Stimulated activated CD8-positive, alpha-beta memory T cell treated with anti-CD3 and anti-CD28 coated beads, Interleukin-7, amount 100 ng/mL, for 1 hour (primary cell): ENCODE results near the gene RGPD8.
"Not testable (repeated sequence)": the region's sequence is repeated elsewhere in the genome, so short reads cannot be mapped to it uniquely, and the experiment has no call there.

Experiments
- DNase-seq, 2 donors: peaks; one replicate each; pipeline ENCODE4 v3.0.0-alpha.2; 2020; ENCODE audit warnings: low read depth in 2 of 2

RGPD8 gene

DNA sequence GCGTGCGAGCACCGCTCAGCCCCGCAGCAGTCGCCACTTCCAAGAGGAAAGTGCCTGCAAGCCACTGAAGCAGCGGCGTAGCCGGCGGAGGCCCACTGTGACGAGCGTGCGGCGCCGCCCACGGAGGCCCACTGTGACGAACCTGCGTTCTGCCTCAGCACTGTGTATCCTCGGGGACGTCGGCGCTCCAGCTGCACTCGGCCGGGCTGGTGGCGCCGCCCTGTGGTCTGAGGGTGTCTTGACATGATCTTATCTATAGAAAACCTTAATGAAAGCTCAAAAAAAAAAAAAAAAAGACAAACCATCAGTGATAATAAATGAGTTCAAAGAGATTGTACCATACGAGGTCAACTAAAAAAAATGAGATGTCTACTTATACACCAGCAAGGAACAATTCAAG lies at the start of gene RGPD8:
Gene RGPD8 (minus strand): TSS at position 166 of the 400 bp plus-strand sequence. CDS start 192 bp downstream, outside the sequence.
- peak; percentile 68 to 75 for DNase-seq

DNA sequence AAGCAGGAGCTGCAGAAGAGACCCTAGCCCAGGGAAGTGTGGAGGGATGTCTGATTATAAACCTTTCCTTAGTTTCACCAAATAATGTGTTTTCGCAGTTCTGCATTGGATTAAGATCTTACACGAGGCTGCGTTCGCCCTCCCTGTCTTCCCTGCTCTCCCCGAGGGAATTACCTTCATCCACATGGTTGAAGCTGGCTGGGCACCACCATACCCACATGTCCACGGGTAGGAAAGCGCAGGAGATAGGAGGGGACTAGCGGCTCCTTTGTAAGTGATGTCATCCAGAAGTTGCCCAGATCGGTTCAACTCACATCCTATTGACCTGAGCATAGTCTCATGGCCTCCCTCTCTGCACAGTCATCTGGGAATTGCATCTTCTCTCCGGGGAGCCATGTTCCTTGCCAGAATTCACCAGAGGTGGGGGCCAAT lies 49.6 kb upstream of the RGPD8 start:
- no peak for DNase-seq

DNA sequence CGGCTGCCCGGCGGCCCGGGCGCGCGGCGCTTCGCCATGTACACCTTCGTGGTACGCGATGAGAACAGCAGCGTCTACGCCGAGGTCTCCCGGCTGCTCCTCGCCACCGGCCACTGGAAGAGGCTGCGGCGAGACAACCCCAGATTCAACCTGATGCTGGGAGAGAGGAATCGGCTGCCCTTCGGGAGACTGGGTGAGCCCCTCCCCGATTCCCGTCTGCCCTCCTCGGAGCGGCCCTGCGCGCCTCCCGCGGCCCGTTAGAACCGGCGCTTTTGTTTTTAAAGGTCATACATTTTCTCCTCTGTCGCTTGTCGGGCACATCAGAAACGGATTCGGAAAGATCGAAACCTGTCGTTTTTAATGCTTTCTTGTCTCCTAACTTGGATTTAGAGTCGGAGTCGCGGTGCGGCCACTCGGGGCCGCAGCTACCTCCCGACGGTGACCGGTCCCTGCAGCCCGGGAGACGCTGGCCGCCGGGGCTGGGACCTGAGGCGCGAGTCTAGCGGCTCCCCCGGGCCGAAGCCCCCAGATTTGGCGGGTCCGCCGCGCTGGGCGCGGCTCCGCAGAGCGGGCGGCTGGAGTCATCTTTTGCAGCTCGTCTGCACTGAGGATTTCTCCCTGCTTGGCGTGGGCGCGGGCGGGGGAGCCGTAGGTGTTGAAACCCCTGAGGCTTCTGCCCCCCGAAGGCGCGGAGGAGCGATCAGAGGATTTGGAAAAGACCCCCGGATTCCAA lies 49.0 kb upstream of the RGPD8 start:
- peak in 1 of 2 donors; percentile 7 for DNase-seq

DNA sequence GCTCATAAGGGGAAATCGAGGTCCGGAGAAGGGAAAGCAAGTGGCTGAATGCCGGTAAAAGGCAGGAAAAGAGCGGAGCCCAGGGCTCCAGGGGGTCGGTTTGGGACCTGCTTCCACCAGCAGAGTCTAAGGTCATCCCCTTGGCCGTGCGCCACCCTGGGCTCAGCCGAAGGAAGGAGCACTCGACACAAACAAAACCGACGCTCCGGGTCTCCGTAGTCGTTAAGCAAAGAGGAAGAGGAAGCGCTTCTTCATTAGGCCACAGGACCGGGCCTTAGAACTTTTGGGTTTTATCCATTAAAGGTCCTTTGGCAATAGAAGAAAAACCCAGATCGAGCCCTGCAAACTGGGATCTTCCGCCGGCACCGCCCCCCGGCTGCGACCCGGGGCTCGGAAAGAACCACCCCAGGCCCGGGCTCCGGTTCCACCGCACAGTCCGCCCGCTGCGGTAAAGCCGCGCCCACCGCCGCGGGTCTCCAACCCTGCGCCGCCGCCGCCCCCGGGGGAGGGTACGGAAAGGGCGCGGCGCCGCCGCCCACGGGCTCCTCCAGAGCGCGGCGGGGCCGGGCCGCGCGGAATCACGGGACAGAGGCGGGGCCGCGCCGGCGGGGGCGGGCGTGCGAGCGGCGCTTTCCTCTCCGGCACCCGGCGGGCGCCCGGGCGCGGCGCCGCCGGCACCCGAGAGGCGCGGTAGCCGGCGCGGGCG lies 48.2 kb upstream of the RGPD8 start, which contains the start of gene TTL:
Gene TTL (plus strand): TSS at position 629 of the 706 bp plus-strand sequence. CDS start 189 bp downstream, outside the sequence.
- DNase-seq = peak; percentile 50 to 55

DNA sequence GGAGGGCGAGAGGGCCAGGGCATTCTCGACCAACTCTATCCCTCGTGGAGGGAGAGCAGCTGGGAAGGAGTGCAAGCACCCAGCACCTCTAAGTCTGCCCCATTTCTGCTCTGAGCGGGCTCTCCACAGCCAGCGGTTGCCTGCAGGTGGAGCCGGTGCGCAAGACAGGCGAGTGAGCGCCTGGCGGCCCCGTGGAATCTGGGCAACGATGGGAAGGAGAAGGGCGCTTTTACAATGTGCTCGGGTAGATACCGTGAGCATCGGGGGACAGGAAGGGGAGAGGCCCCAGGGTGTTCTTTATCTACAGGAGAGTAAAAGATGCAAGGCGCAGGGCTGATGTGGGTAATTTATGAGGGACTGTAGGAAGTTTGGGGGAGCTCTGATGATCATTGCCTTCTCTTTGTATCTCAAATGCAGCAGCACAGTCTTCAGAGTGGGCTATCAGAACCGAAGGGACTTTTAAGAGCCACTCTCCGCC lies 47.6 kb upstream of the RGPD8 start:
- peak; percentile 62 to 65 for DNase-seq

DNA sequence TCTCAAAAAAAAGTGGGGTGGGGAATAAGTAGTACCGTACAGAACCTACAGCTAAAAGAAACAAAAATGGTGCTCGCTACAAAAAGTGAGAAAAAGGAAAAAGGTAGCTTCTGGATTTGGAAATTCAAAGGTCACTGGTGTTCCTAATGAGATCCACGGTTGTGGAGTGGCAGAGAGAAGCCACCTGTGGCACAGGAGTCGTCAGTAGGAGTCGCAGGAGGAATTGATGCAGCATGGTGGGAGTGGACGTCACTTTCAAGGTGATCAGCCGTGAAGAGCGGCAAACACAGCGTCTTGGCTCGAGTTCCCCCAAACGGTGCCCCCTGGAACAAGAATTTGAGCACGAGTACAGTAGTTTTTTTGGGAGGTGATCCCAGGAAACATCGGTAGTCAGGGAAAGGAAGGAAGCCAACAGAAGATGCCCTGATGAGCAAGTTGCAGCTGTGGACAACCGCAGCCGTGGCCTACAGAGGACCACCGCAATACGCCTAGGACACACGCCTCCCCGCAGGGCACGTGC lies 47.1 kb upstream of the RGPD8 start:
- DNase-seq = peak in 1 of 2 donors; percentile 1

DNA sequence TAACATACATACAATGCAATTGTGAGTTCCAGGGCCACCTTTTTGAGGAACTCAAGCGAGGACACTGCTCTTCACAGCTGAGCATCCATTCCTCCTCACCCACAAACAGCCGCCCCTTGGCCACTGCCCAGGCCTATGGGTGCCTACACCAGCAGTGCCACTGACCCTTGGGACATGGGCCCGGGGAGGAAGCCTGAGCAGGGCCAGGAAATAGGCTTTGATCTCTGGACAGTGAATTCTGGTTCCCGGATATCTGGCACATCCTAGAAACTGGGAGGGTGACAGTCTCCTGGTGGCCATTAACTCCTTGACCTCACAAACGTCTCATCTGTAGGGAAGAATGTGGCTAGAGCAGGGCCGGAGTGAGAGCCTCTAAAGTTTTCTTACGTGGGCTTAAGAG lies 43.0 kb upstream of the RGPD8 start:
- no peak for DNase-seq

DNA sequence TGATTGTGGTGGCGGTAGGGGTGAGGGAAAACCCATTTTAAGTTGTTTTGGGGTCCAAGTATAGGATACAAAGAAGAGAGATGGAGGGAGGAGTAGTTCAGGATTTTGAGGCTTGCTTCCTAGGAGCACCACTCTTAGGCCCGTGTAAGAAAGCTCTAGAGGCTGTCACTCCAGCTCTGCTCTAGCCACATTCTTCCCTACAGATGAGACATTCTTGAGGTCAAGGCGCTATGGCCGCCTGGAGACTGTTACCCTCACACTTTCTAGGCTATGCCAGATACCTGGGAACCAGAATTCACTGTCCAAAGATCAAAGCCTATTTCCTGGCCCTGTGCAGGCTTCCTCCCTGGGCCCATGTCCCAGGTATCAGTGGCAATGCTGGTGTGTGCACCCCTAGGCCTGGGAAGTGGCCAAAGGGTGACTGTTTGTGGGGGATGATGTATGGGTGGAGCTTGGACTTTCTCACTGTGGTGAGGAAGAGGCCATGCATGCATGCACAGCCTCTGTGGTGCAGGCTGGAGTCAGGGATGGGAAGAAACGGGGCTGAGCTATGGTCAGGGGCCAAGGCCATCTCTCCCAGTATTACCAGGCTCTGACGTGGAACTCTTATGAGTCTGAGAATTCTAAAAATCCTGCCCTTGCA lies 41.5 kb upstream of the RGPD8 start:
- DNase-seq = no peak

DNA sequence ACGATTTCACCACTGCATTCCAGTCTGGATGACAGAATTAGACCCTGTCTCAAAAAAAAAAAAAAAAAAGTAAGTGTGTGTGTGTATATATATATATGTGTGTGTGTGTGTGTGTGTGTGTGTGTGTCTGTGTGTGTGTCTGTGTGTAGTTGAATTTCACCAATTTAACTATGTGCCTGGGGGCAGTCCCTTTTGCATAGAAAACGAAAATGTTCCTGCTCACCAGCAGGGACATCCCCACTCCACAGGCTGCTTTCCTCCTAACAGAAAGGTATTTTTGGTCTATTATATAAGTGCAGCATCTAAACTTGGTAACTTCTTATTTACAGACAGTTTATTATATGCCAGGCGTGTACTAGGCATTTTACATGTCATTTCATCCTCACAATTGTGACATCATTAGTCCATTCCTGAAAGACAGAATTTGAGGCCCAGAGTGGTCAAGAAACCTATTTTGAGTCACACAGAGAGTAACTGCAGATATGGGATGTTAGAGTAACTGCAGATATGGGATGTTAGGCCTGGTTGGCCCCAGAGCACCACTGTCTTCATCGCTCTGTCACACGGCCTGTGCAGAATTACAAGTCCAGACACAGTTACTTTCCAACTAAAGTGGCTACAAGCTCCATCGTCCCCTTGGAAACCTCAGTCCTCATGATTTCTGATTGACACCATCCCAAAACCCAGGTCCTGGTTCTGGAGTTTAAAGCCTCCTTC lies 39.3 kb upstream of the RGPD8 start:
- DNase-seq = no peak

DNA sequence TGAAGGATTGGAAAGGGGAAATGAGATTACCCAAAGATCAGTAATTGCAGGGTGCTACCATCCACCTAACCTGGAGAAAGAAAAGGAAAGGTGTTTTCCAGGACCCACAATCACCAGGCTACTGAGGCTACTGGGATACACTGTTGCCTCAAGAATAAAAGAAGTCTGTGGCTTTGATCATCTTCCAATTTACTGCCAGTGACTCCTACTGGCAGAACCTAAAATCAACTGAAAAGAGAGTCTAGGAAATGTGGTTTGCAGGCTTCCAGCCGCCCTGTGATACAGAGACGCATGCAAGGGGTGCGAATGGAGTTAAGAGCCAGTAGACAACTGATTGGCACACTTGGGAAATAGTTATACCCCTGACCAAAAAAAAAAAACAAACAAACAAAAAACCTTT lies 31.9 kb upstream of the RGPD8 start:
- no peak for DNase-seq

DNA sequence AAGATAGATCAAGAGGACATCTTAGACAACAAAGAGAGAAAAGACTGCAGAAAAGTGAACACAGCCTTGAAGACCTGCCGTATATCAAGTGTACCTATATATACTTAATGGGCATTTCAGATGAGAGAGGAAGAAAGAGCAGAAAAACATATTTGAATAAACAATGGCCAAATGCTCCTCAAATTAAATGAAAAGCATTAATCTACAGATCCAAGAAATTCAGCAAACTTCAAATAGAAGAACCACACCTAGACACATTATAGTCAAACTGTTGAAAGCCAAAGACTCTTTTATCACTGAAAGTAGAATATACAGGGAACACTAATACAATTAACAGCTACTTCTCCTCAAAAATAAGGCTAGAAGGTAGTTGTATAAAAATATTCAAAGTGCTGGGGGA lies 29.8 kb upstream of the RGPD8 start:
- DNase-seq = no peak

DNA sequence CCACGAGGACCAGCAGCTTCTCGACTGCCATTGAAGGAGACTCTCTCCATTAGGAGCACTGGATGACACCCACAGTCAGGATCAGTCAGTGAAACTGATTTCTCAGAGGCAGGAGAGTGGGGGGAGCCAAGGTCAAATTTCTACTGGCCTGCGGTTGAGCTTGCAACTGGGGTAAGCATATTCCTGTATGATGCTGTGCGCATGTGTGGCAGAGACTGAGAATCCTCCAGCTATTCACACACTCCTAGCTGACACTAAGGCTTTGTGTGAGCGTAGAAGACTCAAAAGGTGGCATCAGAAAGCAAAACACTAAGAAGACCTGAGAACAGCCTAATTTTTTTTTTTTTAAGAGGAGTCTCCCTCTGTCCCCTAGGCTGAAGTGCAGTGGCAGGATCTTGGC lies 28.7 kb upstream of the RGPD8 start:
- DNase-seq = no peak

DNA sequence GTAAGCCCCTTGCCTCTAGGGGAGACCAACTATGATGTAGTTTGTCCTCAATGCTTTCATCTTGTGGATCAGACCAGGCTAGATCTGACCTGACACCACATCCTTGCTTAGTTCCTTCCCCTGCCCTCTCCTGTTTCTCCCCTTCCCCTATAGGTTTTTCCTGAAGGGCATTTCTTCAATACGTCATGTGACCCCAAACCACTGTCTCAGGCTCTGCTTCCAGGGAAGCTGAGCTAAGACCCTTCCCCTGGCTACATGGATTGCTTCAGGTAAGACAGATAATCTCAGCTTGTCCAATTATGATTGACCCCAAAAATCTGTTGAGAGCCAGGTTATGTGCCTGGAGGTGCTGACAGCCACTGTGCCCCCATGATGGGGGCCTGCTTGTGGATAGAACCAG lies 25.9 kb upstream of the RGPD8 start:
- DNase-seq = no peak

DNA sequence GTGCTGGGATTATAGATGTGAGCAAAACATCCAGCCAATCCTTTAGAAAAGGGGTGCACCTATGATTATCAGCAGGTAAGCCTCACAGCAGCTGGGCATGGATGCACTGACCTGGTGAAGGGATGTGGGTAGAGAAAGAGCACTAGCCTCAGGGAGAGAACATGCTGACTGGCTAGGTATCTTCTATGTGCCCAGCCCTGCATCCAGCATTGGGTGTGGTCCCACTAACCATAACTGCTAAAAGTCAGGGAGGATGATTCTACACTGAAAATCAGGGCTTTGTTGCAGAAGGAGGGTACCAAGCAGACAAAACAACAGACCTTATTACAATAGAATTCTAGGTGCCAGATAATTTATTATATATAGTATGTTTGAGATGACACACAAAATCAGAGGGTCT lies 21.1 kb upstream of the RGPD8 start:
- DNase-seq = no peak

DNA sequence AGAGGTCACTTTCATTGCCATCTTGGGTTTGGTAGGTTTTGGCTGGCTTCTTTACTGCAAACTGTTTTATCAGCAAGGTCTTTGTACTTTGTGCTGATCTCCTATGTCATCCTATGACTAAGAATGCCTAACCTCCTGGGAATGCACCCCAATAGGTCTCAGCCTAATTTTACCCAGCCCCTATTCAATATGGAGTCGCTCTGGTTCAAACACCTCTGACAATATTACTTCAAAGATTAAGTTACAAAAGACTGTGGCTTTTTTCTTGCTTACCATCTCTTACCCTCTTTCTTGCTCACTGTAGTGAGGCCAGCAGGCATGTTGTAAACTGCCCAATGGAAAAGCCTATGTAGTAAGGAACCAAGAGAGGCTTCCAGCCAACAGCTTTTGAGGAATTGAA lies 17.9 kb upstream of the RGPD8 start:
- no peak for DNase-seq

DNA sequence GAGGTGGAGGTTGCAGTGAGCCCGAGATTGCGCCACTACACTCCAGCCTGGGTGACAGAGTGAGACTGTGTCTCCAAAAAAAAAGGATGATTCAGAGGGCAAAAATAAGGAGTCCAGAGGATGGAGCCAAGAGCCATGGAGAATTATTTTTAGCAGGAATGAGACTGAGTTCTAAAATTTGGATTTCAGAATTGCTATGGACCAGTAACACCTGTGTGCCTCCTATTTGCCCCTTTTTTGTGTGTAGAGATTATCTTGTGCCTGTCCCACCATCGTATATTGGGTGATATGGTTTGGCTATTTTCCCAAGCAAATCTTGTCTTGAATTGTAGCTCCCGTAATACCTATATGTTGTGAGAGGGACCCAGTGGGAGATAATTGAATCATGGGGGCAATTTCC lies 16.4 kb upstream of the RGPD8 start:
- DNase-seq = no peak

DNA sequence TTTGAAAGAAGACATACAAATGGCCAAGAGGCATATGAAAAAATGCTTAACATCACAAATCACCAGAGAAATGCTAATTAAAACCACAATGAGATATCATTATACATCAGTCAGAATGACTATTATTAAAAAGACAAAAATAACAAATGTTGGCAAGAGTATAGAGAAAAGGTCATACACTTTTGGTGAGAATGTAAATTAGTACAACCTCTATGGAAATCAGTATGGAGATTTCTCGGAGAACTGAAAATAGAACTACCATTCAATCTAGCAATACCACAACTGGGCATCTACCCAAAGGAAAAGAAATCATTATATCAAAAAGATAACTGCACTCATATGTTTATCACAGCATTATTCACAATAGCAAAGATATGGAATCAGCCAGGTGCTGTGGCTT lies 10.8 kb upstream of the RGPD8 start:
- DNase-seq = not testable (repeated sequence)

DNA sequence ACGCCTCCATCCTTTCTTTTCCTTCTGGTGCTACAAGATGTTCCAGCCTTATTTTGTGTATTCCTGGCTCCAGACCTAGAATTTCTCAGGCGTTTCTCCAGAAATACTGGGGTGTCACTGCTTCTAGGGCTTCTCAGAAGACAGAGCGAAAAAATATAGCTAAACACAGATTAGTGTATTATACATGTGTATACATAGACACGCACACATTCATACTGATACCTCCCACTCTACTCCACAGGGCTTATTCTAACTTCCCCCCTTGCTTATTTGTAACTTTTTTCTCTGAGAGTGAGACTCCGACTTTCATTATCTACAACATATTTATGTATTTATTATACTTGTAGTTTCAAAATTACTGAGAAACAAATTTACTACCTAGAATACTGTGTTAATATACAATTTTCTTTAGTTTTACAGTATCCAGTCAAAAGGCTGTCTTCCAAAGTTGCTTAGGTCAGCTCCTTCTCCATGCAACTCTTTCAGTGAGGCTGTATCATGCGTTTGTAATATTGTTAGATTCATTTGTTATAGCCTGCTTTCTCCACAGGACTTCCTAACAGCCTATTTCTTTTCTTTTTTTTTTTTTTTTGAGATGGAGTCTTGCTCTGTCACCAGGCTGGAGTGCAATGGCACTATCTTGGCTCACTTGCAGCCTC lies 5.3 kb upstream of the RGPD8 start:
- not testable (repeated sequence) for DNase-seq

DNA sequence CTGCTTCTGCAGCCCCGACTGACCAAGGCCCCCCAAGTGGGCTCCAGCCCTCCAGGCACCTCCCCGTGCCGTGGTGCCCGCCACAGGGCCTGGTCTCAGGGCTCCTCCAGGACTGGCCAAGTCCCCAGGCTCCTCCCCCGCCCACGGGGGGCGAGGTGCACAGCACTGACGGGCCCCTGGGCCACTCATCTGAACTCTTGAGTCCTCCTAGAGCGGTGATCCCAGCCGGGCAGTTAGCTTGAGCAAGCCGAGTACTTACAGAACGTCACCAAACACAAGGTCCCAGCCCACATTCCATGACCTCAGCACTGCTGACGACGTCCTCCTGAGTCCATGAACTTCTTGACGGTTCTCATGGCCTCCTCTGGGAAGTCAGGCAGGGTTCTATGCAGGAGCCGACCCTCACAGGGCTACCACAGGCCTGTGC lies 4.0 kb upstream of the RGPD8 start:
- DNase-seq = not testable (repeated sequence)

DNA sequence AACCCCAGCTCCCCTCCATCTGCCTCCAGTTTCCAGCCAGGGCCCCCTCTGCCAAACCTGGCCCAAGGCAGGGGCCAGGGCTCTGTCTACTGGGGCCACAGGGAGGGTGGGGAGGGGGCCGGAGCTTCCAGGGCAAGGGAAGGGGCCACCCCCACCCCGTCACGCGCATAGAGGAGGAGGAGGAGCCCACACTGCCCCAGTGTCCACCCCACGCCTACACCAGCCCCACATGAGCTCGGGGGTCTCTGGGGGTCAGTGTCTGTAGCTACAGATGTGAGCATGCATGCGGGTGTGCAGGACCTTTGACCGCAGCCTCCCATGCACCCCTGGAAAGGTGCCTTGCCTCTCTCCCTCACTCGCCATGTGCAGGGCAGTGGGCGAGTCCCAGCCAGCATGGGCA lies 3.5 kb upstream of the RGPD8 start:
- not testable (repeated sequence) for DNase-seq
